Measurements from ENCODE around the gene ZNF682.

- TF ChIP-seq, protein P1, sequence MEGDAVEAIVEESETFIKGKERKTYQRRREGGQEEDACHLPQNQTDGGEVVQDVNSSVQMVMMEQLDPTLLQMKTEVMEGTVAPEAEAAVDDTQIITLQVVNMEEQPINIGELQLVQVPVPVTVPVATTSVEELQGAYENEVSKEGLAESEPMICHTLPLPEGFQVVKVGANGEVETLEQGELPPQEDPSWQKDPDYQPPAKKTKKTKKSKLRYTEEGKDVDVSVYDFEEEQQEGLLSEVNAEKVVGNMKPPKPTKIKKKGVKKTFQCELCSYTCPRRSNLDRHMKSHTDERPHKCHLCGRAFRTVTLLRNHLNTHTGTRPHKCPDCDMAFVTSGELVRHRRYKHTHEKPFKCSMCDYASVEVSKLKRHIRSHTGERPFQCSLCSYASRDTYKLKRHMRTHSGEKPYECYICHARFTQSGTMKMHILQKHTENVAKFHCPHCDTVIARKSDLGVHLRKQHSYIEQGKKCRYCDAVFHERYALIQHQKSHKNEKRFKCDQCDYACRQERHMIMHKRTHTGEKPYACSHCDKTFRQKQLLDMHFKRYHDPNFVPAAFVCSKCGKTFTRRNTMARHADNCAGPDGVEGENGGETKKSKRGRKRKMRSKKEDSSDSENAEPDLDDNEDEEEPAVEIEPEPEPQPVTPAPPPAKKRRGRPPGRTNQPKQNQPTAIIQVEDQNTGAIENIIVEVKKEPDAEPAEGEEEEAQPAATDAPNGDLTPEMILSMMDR (IDR thresholded peaks at IDR 0.05; ENCODE audit: insufficient read depth, low read length) = no peak
- TF ChIP-seq POLR2AphosphoS5 (IDR thresholded peaks at IDR 0.05; ENCODE audit: low read depth) (no peak), SPI1 (IDR thresholded peaks at IDR 0.05; ENCODE audit: borderline replicate concordance, low read depth) (no peak), REST (IDR thresholded peaks at IDR 0.05; ENCODE audit: insufficient replicate concordance, low read depth) (no peak), GABPA (IDR thresholded peaks at IDR 0.05; ENCODE audit: low read depth) (no peak)
Measured at GRCh38 chr19:20005741-20006140, 33.6 kb downstream of the ZNF682 start.

Data from HL-60 (cell line).